ENCODE measurements around the gene TSPAN11.

Gene TSPAN11

GRCh38 chr12:30994274-30994673 is 67.7 kb downstream of the TSPAN11 start:
- no peaks in the 10 kb centered on the region for H3K9me3 ChIP-seq
- no peak for TF ChIP-seq CTCF (IDR thresholded peaks at IDR 0.05; ENCODE audit: low read depth, low read length)
- H3K4me3 ChIP-seq (ENCODE audit: low read depth, low read length), result no peak overlapping the region
- H3K36me3 ChIP-seq, result no peaks in the 10 kb centered on the region
- H3K4me1 ChIP-seq, result no peaks in the 10 kb centered on the region; the same call in 1 of the 2 replicates
- DNase-seq, result no peak
- H3K27me3 ChIP-seq, result no peaks in the 10 kb centered on the region

- Histone ChIP-seq H3K4me1 (no peaks in the 10 kb centered on the region), H3K27me3 (no peaks in the 10 kb centered on the region), H3K4me3 (ENCODE audit: low read depth, low read length) (no peak overlapping the region), H3K36me3 (no peaks in the 10 kb centered on the region), H3K9me3 (no peaks in the 10 kb centered on the region)
- no peak for DNase-seq
- TF ChIP-seq CTCF (IDR thresholded peaks at IDR 0.05; ENCODE audit: low read depth, low read length), result no peak
These were observed 69.7 kb downstream of the TSPAN11 start for GRCh38 chr12:30996255-30996654.

GRCh38 chr12:30996752-30997151 is 70.2 kb downstream of the TSPAN11 start:
- Histone ChIP-seq H3K4me1 (no peaks in the 10 kb centered on the region), H3K27me3 (no peaks in the 10 kb centered on the region), H3K36me3 (no peaks in the 10 kb centered on the region), H3K9me3 (no peaks in the 10 kb centered on the region), H3K4me3 (ENCODE audit: low read depth, low read length) (no peak overlapping the region)
- no peak for TF ChIP-seq CTCF (IDR thresholded peaks at IDR 0.05; ENCODE audit: low read depth, low read length)
- no peak for DNase-seq

GRCh38 chr12:30997685-30998440 is 71.3 kb downstream of the TSPAN11 start:
- Histone ChIP-seq H3K9me3 (no peaks in the 10 kb centered on the region), H3K4me1 (no peaks in the 10 kb centered on the region)

GRCh38 chr12:30999011-30999410 is 72.5 kb downstream of the TSPAN11 start:
- Histone ChIP-seq H3K4me3 (ENCODE audit: low read depth, low read length) (no peak overlapping the region), H3K4me1 (no peaks in the 10 kb centered on the region), H3K27me3 (no peaks in the 10 kb centered on the region), H3K9me3 (no peaks in the 10 kb centered on the region), H3K36me3 (no peaks in the 10 kb centered on the region)
- no peak for TF ChIP-seq CTCF (IDR thresholded peaks at IDR 0.05; ENCODE audit: low read depth, low read length)
- DNase-seq, result no peak

More at GRCh38 chr12:30997685-30998440, 71.3 kb downstream of the TSPAN11 start:
- no peak for TF ChIP-seq CTCF (IDR thresholded peaks at IDR 0.05; ENCODE audit: low read depth, low read length)
- no peaks in the 10 kb centered on the region for H3K36me3 ChIP-seq
- H3K4me3 ChIP-seq (ENCODE audit: low read depth, low read length), result no peak overlapping the region
- no peak for DNase-seq
- no peaks in the 10 kb centered on the region for H3K27me3 ChIP-seq

- no peak for TF ChIP-seq CTCF (IDR thresholded peaks at IDR 0.05; ENCODE audit: low read depth, low read length)
- Histone ChIP-seq H3K36me3 (no peaks in the 10 kb centered on the region), H3K4me3 (ENCODE audit: low read depth, low read length) (no peak overlapping the region), H3K9me3 (no peaks in the 10 kb centered on the region), H3K27me3 (no peaks in the 10 kb centered on the region), H3K4me1 (no peaks in the 10 kb centered on the region)
- no peak for DNase-seq
These were observed 73.2 kb downstream of the TSPAN11 start for GRCh38 chr12:30999723-31000122.

All from BE2C (cell line).